ENCODE results near the gene CLCN1.

- TF ChIP-seq CTCF (IDR thresholded peaks at IDR 0.05; ENCODE audit: borderline replicate concordance, extremely low read depth, low read length, poor library complexity, severe bottlenecking) = no peak
- no peak for TF ChIP-seq EZH2 (IDR thresholded peaks at IDR 0.05; ENCODE audit: borderline replicate concordance, low read depth, low read length, severe bottlenecking)
Measured at GRCh38 chr7:143284591-143285469, 31.1 kb upstream of the CLCN1 start, which contains the start of gene TMEM139.
